Tibial nerve (tissue), 4 donors: ENCODE data around the gene ABCA4. TPM values are rescaled to one million over a fixed set of nuclear protein-coding genes. Genes with fewer than 3 reads are reported as not detected.
"Not testable (repeated sequence)": the region's sequence is repeated elsewhere in the genome, so short reads cannot be mapped to it uniquely, and the experiment has no call there.

ENCODE experiments used
- DNase-seq, 2 donors: peaks; one replicate each; pipeline ENCODE4 v3.0.0-alpha.2; 2019; ENCODE audit warnings: low spot score in 2 of 2
- H3K27ac ChIP-seq, 4 donors: fragments of 200-600 bp; sonication (generic) in 3 of 4; one replicate each; pipeline ENCODE4 v1.5.1; 2017 to 2019; ENCODE audit warnings: mild to moderate bottlenecking in 1 of 4
- H3K27me3 ChIP-seq, 2 donors: fragments of 200-600 bp; sonication (generic) in 1 of 2; one replicate each; pipeline versions ENCODE4 v1.5.1 to v1.6.0; 2017 to 2019
- H3K36me3 ChIP-seq, 3 donors: fragments of 200-600 bp; sonication (generic); one replicate each; pipeline ENCODE4 v1.5.1; 2018 to 2019
- H3K4me1 ChIP-seq, 4 donors: fragments of 200-600 bp; sonication (generic) in 3 of 4; one replicate each; pipeline ENCODE4 v1.5.1; 2017 to 2019
- H3K4me3 ChIP-seq, 4 donors: fragments of 200-600 bp; sonication (generic) in 3 of 4; one replicate each; pipeline ENCODE4 v1.5.1; 2017 to 2019; ENCODE audit warnings: mild to moderate bottlenecking in 1 of 4, moderate library complexity in 1 of 4
- H3K9me3 ChIP-seq, 4 donors: fragments of 200-600 bp; sonication (generic) in 3 of 4; one replicate each; pipeline ENCODE4 v1.5.1; 2017 to 2019
- EP300 ChIP-seq, 2 donors: sonication (generic); formaldehyde crosslinking; IDR thresholded peaks; one replicate each; pipeline ENCODE4 v1.6.1; 2017; ENCODE audit warnings: antibody characterized with exemption in 2 of 2, mild to moderate bottlenecking in 1 of 2
- POLR2A ChIP-seq, 2 donors: fragments of 450-650 bp; IDR thresholded peaks; one replicate each; pipeline ENCODE4 v1.6.1; 2017; ENCODE audit warnings: antibody characterized with exemption in 2 of 2, mild to moderate bottlenecking in 2 of 2, moderate library complexity in 2 of 2
- WGBS, 2 donors: methylation state at CpG; one replicate each; pipeline ENCODE4 v1.1.5; 2018; 5-methylcytosine and 5-hydroxymethylcytosine counted together
- total RNA-seq, 4 donors: library from RNA; depleted of rRNA; stranded (reverse); fragments of >200 nt; gene quantifications; one replicate each; pipeline ENCODE4 v1.1.0, GENCODE V29; 2016
- TF ChIP-seq, protein P1 (sequence below), 5 experiments: fragments of 200-600 bp in 3 of 5; fragments of 450-650 bp in 2 of 5; sonication (generic) in 3 of 5; IDR thresholded peaks; one replicate each; pipeline ENCODE4 v1.5.1; 2016 to 2019; ENCODE audit warnings: antibody characterized with exemption in 5 of 5, mild to moderate bottlenecking in 3 of 5, moderate library complexity in 2 of 5

Gene ABCA4
- total RNA-seq, 4 donors from 2014 or later = 0.20 to 0.21 TPM; not detected in 2

DNA sequence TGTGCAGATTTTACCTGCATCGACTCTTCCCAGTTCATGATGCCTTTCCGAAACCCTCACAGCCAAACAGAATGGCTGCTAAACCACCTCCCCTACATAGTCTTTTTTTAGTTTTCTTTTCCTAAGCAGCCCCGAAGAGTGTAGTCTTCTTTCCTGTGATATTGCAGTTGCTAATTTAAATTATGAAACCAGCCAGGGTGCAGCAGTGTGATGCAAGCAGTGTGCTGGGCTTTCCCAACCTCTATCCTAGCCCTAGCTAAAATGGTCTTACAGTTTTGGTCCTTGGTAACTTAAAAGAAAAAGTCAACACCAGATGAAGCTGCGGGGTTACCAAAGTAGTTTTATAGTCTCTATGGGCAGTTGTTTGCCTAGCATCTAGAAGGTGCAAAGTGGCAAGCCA, 129.7 kb downstream of the ABCA4 start:
- H3K9me3 ChIP-seq = no peaks in the 10 kb centered on the region
- no peak overlapping the region for H3K4me3 ChIP-seq
- H3K4me1 ChIP-seq = peaks cover 0 to 16% (median 2%) of the 10 kb centered on the region in 4 donors
- H3K36me3 ChIP-seq = no peaks in the 10 kb centered on the region
- H3K27me3 ChIP-seq = no peaks in the 10 kb centered on the region
- no peak for DNase-seq
- H3K27ac ChIP-seq = no peak overlapping the region
- 87 to 88% methylated on average over 4 of the region's 4 CpGs for WGBS, 2 donors
- TF ChIP-seq EP300 (IDR thresholded peaks at IDR 0.05) (no peak), POLR2A (IDR thresholded peaks at IDR 0.05) (no peak)
- TF ChIP-seq, protein P1, sequence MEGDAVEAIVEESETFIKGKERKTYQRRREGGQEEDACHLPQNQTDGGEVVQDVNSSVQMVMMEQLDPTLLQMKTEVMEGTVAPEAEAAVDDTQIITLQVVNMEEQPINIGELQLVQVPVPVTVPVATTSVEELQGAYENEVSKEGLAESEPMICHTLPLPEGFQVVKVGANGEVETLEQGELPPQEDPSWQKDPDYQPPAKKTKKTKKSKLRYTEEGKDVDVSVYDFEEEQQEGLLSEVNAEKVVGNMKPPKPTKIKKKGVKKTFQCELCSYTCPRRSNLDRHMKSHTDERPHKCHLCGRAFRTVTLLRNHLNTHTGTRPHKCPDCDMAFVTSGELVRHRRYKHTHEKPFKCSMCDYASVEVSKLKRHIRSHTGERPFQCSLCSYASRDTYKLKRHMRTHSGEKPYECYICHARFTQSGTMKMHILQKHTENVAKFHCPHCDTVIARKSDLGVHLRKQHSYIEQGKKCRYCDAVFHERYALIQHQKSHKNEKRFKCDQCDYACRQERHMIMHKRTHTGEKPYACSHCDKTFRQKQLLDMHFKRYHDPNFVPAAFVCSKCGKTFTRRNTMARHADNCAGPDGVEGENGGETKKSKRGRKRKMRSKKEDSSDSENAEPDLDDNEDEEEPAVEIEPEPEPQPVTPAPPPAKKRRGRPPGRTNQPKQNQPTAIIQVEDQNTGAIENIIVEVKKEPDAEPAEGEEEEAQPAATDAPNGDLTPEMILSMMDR (IDR thresholded peaks at IDR 0.05) = no peak

DNA sequence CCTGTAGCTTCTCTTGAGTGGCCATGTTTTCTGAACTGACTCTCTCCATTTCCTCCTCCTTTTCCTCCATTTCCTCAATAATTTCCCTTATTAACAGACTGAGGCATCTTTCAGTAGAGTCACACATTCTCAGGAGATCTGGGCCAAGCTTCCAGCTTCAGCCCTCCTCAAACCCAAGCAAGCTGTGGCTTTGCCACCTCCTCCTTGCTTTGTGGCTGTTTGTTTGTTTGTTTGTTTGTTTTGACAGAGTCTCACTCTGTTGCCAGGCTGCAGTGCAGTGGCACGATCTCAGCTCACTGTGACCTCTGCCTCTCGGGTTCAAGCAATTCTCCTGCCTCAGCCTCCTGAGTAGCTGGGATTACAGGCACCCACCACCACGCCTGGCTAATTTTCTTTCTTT, 130.5 kb downstream of the ABCA4 start:
- 80 to 81% methylated on average over 3 of the region's 3 CpGs for WGBS, 2 donors
- H3K36me3 ChIP-seq, H3K9me3 ChIP-seq, H3K4me3 ChIP-seq, H3K27ac ChIP-seq, DNase-seq, H3K27me3 ChIP-seq: not testable (repeated sequence)
- H3K4me1 ChIP-seq = peaks cover 0 to 16% (median 2%) of the 10 kb centered on the region in 4 donors

DNA sequence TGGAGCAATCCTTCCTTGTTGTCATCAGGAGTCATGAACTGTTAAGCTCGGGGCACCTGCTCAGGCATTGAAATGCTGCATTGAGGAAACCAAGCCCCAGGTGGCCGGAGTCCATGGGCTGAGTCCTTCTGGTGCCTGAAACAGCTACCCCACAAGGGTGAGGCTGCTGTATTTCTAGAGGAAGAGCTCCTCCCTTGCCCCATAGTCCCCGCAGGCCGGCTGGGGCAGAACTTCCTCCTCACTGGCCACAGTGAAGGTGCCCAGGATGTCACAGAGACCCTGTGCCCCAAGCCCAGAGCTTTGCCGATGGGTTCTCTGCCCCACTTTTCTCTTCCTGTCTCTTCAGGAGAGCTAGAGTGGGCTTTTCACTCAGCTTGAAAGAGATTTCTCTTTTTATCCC, 130.9 kb downstream of the ABCA4 start:
- TF ChIP-seq POLR2A (IDR thresholded peaks at IDR 0.05) = no peak
- TF ChIP-seq, protein P1 (IDR thresholded peaks at IDR 0.05) = no peak
- TF ChIP-seq EP300 (IDR thresholded peaks at IDR 0.05) = no peak
- DNase-seq = no peak
- H3K4me3 ChIP-seq = no peak overlapping the region
- H3K36me3 ChIP-seq = no peaks in the 10 kb centered on the region
- H3K9me3 ChIP-seq = no peaks in the 10 kb centered on the region
- peaks cover 0 to 16% (median 2%) of the 10 kb centered on the region in 4 donors for H3K4me1 ChIP-seq
- no peaks in the 10 kb centered on the region for H3K27me3 ChIP-seq
- H3K27ac ChIP-seq = no peak overlapping the region
- WGBS, 2 donors = 75 to 80% methylated on average over 5 of the region's 5 CpGs

DNA sequence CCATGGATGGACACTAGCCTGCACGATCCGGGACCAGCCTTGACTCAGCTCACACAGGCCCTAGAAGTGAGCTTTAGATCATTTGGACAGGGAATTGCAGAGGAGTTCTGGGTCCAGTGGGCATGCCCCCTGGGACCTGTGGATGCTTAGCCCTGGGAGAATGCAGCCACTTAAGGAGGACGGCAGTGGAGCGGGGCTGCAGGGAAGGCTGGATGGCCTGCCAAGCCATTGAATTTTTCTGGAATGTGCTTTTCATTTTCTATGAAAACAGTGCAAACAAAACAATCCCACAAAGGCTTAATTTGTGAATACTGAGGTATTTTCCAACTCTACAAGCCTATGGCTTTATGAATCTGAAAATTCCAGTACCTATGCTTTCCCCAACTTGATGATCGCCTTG, 131.3 kb downstream of the ABCA4 start:
- Histone ChIP-seq H3K4me3 (no peak overlapping the region), H3K36me3 (no peaks in the 10 kb centered on the region), H3K27ac (no peak overlapping the region), H3K4me1 (peaks cover 0 to 16% (median 2%) of the 10 kb centered on the region in 4 donors), H3K9me3 (no peaks in the 10 kb centered on the region), H3K27me3 (no peaks in the 10 kb centered on the region)
- 47 to 70% methylated on average over 5 of the region's 5 CpGs for WGBS, 2 donors
- TF ChIP-seq, protein P1 (IDR thresholded peaks at IDR 0.05) = no peak
- TF ChIP-seq EP300 (IDR thresholded peaks at IDR 0.05) (no peak), POLR2A (IDR thresholded peaks at IDR 0.05) (no peak)
- no peak for DNase-seq

DNA sequence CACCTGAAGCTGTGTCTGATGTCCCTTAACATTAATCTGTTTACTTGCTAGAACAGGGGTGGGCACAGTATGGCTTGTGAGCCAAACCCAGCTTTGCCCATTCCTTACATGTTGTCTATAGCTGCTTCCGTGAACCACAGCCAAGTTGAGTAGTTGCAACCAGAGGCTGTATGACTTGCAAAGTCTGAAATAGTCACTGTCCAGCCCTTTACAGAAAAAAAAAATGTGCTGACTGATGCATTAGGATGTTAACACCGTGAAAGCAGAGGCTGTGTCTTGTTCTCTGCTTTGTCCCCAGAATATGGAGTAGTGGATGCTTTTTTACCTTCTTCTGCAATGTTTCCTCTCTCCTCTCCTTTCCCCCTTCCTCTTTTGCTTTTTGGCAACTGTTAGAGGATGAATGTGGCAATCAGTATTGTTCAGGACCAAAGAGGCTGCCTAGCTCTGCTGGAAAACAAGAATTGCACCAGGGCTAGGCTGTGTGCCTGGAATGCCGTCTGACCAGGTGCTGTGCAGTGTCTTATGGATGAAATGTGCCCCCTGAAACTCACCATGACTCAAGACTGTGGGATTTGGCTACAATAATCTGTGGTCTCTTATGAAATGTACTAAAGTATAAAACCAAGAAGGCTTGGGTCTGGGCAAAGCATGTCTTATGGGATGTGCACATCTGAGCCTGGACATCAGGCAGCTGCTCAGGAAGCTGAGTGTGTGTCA, 132.2 kb downstream of the ABCA4 start:
- WGBS, 2 donors = 45 to 57% methylated on average over 3 of the region's 3 CpGs
- no peak for TF ChIP-seq EP300 (IDR thresholded peaks at IDR 0.05)
- TF ChIP-seq POLR2A (IDR thresholded peaks at IDR 0.05) = no peak
- TF ChIP-seq, protein P1 (IDR thresholded peaks at IDR 0.05) = no peak

More for the DNA sequence above, 132.2 kb downstream of the ABCA4 start:
- Histone ChIP-seq H3K4me1 (peaks cover 0 to 16% (median 2%) of the 10 kb centered on the region in 4 donors), H3K9me3 (no peaks in the 10 kb centered on the region), H3K27me3 (no peaks in the 10 kb centered on the region), H3K36me3 (no peaks in the 10 kb centered on the region), H3K27ac (no peak overlapping the region), H3K4me3 (no peak overlapping the region)
- no peak for DNase-seq
